GM06990 (cell line): ENCODE results near the gene MRM3.

Source experiments
- DNase-seq: peaks from one replicate; pipeline ENCODE4 v3.0.0-alpha.2; 2011; ENCODE audit not compliant: insufficient read length; ENCODE audit errors: extremely low read depth
- H3K27me3 ChIP-seq: replicated peaks from 2 replicates; pipeline ENCODE4 v1.6.0; 2011; ENCODE audit warnings: low read length; ENCODE audit not compliant: control insufficient read depth, insufficient read depth
- H3K36me3 ChIP-seq: 2 replicates; pipeline ENCODE4 v1.5.1; 2011; ENCODE audit warnings: low read length; ENCODE audit not compliant: control insufficient read depth, insufficient read depth
- H3K4me3 ChIP-seq: replicated peaks from 2 replicates; pipeline ENCODE4 v1.5.1; 2011; ENCODE audit warnings: low read depth, mild to moderate bottlenecking, control low read depth, low read length
- TF ChIP-seq, protein P1 (sequence below): IDR thresholded peaks from 2 replicates; pipeline ENCODE4 v1.5.1; 2011; ENCODE audit warnings: low read length, control low read depth, mild to moderate bottlenecking, inconsistent platforms; ENCODE audit not compliant: insufficient read depth, poor library complexity, severe bottlenecking

Gene MRM3

DNA sequence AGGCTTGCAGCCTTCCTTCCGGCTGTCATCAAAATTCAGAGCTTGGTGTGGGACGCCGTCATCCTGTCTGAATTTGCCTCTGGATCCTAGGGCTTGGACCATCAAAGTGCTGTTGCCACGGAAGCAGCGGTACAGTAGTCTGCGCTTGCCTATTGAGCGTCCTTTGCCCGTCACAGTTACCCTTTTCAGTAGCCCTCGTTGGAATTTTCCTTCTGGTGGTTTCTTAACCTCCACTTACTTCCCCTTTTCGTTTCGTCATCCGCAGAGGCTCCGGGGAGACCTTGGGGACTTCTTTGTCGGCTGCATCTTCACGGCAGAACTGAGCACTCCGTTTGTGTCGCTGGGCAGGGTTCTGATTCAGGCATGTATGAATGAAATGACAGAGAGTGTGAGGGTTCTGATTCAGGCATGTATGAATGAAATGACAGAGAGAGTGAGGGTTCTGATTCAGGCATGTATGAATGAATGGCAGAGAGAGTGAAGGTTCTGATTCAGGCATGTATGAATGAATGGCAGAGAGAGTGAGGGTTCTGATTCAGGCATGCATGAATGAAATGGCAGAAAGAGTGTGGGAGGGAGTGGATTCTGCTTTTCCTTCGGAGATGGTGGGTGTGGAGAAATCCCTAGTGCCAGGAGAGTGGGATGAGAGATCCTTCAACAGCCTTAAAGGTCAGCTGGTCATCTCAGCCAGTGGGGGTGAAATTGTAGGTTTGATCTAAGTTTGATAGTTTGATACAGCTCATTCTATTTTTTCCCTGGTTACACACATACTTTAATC, 41.7 kb upstream of the MRM3 start:
- Histone ChIP-seq H3K36me3 (peaks cover 30% of the 10 kb centered on the region), H3K27me3 (no peaks in the 10 kb centered on the region), H3K4me3 (no peak overlapping the region)
- DNase-seq, result peak; percentile 71
- TF ChIP-seq, protein P1, sequence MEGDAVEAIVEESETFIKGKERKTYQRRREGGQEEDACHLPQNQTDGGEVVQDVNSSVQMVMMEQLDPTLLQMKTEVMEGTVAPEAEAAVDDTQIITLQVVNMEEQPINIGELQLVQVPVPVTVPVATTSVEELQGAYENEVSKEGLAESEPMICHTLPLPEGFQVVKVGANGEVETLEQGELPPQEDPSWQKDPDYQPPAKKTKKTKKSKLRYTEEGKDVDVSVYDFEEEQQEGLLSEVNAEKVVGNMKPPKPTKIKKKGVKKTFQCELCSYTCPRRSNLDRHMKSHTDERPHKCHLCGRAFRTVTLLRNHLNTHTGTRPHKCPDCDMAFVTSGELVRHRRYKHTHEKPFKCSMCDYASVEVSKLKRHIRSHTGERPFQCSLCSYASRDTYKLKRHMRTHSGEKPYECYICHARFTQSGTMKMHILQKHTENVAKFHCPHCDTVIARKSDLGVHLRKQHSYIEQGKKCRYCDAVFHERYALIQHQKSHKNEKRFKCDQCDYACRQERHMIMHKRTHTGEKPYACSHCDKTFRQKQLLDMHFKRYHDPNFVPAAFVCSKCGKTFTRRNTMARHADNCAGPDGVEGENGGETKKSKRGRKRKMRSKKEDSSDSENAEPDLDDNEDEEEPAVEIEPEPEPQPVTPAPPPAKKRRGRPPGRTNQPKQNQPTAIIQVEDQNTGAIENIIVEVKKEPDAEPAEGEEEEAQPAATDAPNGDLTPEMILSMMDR, result no peak

- Histone ChIP-seq H3K36me3 (peaks cover 38% of the 10 kb centered on the region), H3K27me3 (no peaks in the 10 kb centered on the region), H3K4me3 (no peak overlapping the region)
- no peak for DNase-seq
- TF ChIP-seq, protein P1, result no peak
Observed at GRCh38 chr17:742147-742793, 39.9 kb upstream of the MRM3 start.

- TF ChIP-seq, protein P1, result no peak
- peaks cover 42% of the 10 kb centered on the region for H3K36me3 ChIP-seq
- DNase-seq, result no peak
Observed at GRCh38 chr17:743139-743538, 39.0 kb upstream of the MRM3 start.

DNA sequence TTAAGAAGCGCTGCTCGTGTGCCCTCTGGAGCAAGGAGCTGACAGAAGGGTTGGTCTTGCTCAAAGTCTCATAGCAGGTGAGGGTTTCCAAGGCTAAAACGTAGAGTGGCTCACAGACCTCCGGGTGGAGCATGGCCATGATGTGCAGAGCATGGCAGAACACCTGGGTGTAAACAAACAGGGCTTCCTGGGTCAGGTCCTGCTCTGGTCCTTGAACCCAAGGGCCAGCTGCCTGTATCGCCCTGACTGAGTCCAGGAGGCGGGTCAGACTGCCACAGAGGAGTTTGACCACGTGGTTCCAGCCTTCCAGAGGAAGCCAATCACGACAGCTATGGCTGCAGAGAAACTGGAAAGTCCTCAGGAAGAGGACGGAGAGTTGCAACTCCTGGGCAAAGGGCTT, 37.2 kb upstream of the MRM3 start:
- TF ChIP-seq, protein P1, result no peak
- Histone ChIP-seq H3K36me3 (peaks cover 42% of the 10 kb centered on the region), H3K27me3 (no peaks in the 10 kb centered on the region), H3K4me3 (no peak overlapping the region)
- no peak for DNase-seq

More at GRCh38 chr17:743139-743538, 39.0 kb upstream of the MRM3 start:
- Histone ChIP-seq H3K4me3 (no peak overlapping the region), H3K27me3 (no peaks in the 10 kb centered on the region)

GRCh38 chr17:745406-745805, 36.7 kb upstream of the MRM3 start:
- TF ChIP-seq, protein P1, result no peak
- DNase-seq, result no peak
- Histone ChIP-seq H3K4me3 (no peak overlapping the region), H3K36me3 (peaks cover 42% of the 10 kb centered on the region), H3K27me3 (no peaks in the 10 kb centered on the region)

DNA sequence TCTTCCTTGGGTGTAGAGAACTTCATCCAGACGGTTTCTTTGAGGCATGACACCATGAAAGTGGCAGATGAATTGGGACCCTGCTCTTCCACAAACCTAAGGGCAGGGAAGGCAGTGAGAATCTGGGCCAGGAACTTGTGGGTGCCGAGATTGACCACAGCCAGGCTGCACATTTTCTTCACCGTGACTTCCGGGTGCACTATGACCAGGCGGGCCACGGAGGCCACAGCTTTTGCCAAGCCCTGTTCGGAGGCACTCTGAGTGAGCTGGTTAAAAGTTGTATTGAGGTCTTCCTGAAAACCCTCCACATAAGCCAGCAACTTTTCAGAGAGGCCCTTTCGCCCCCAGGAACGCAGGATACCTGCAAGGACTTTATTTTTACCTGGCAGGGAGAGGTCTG, 36.0 kb upstream of the MRM3 start:
- Histone ChIP-seq H3K4me3 (no peak overlapping the region), H3K36me3 (peaks cover 42% of the 10 kb centered on the region), H3K27me3 (no peaks in the 10 kb centered on the region)
- DNase-seq, result no peak
- TF ChIP-seq, protein P1, result no peak
